Activated T-helper 1 cell treated with anti-CD3 and anti-CD28 coated beads, Interleukin-12 subunit alpha, Interleukin-12 subunit beta, Interleukin-2, Interleukin-4 antibody, amounts not matched to agents 30 ng/mL and 10 ng/mL and 1 ng/mL, durations not matched to agents 14 hours and 24 hours and 36 hours (primary cell): ENCODE measurements around the gene TSPAN3. TPM values are rescaled to one million over a fixed set of nuclear protein-coding genes. Genes with fewer than 3 reads are reported as not detected.

Experiments used
- DNase-seq: peaks from one replicate; pipeline ENCODE4 v3.0.0; 2021; ENCODE audit warnings: low spot score
- H3K27ac Mint-ChIP-seq: one replicate; pipeline ENCODE4 v1.8.0; 2021; ENCODE audit warnings: mild to moderate bottlenecking, mixed read lengths
- H3K27me3 Mint-ChIP-seq: one replicate; pipeline ENCODE4 v1.8.0; 2022; ENCODE audit warnings: mild to moderate bottlenecking, moderate library complexity, mixed read lengths; ENCODE audit not compliant: insufficient read depth
- H3K36me3 Mint-ChIP-seq: one replicate; pipeline ENCODE4 v1.8.0; 2021; ENCODE audit warnings: low read depth, mixed read lengths
- H3K4me1 Mint-ChIP-seq: one replicate; pipeline ENCODE4 v1.8.0; 2021; ENCODE audit warnings: low read depth, mixed read lengths
- H3K4me3 Mint-ChIP-seq: one replicate; pipeline ENCODE4 v1.8.0; 2021; ENCODE audit warnings: mild to moderate bottlenecking, moderate library complexity, mixed read lengths
- H3K9me3 Mint-ChIP-seq: one replicate; pipeline ENCODE4 v1.8.0; 2021; ENCODE audit warnings: mixed read lengths
- intact Hi-C: fragments of 100-400 bp; cut with micrococcal nuclease; formaldehyde crosslinking; loops from one replicate; pipeline ENCODE4 v1.15.1; 2024
- total RNA-seq: library from RNA; stranded (reverse); gene quantifications from 2 replicates; pipeline ENCODE4 v1.2.3, GENCODE V29; 2022

Gene TSPAN3
- total RNA-seq, 1 donor from 2014 or later, result 41.5 TPM

GRCh38 chr15:77026501-77027110, 44.3 kb downstream of the TSPAN3 start:
- intact Hi-C loops, result no loop called here
- Mint-ChIP-seq H3K4me3 (no peak overlapping the region), H3K27ac (peak overlapping the region; percentile 71), H3K36me3 (peaks cover 49% of the 10 kb centered on the region), H3K4me1 (peaks cover 41% of the 10 kb centered on the region), H3K9me3 (no peaks in the 10 kb centered on the region), H3K27me3 (no peaks in the 10 kb centered on the region)
- DNase-seq, result no peak

GRCh38 chr15:77025941-77026411, 44.9 kb downstream of the TSPAN3 start:
- Mint-ChIP-seq H3K27ac (peak overlapping the region; percentile 75), H3K4me3 (no peak overlapping the region), H3K27me3 (no peaks in the 10 kb centered on the region), H3K9me3 (no peaks in the 10 kb centered on the region), H3K4me1 (peaks cover 47% of the 10 kb centered on the region), H3K36me3 (peaks cover 48% of the 10 kb centered on the region)
- no peak for DNase-seq
- intact Hi-C loops, result no loop called here

DNA sequence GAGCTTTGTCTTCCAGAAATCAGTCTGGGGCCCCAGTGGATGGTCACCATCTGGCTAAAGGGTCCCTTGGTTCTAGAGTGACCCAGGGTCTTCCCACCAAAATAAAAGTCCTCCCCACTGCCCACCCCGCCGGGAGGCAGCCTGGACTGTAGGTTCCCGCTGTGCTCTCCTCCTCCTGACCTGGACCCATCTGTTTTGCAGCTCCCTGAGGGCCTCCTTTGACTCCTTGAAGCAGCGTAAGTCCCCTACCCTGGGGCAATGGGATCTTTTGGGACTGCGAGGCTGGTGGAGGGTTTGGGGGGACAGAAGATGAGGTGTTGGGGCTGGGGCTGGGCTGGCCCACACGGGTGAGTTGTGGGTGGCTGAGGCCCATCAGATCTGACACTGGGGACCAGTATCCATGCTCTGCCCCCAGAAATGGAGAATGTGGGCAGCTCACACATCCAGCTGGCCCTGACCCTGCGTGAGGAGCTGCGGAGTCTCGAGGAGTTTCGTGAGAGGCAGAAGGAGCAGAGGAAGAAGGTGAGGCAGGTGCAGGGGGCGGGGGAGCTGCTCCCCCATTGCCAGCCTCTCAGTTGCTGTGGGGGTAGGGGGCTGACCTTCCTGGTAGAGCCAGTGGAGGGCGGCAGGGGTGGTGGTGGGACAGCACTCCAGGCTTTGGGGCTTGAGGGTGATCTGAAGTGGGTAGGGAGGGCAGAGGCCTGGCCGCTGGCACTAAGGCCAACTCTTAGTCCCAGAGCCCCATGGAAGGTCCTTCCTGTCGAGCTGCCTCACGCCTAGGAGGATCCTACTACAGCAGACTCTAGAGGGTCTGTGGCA, 45.6 kb downstream of the TSPAN3 start:
- Mint-ChIP-seq H3K4me3 (no peak overlapping the region), H3K27ac (peak overlapping the region; percentile 75), H3K4me1 (peaks cover 53% of the 10 kb centered on the region), H3K27me3 (no peaks in the 10 kb centered on the region), H3K36me3 (peaks cover 50% of the 10 kb centered on the region), H3K9me3 (no peaks in the 10 kb centered on the region)
- intact Hi-C loops, result no loop called here
- no peak for DNase-seq

- Mint-ChIP-seq H3K36me3 (peaks cover 52% of the 10 kb centered on the region), H3K4me1 (peaks cover 61% of the 10 kb centered on the region), H3K27me3 (no peaks in the 10 kb centered on the region), H3K9me3 (no peaks in the 10 kb centered on the region), H3K27ac (peak overlapping the region; percentile 98), H3K4me3 (peak overlapping the region; percentile 33)
- intact Hi-C loops, result loop anchor here (1.0 kb wide), 1 partner anchor 51 kb away; no protein-coding TSS in a partner anchor
- peak; percentile 49 for DNase-seq
Measured at GRCh38 chr15:77024273-77025082, 46.4 kb downstream of the TSPAN3 start.

- peak overlapping the region; percentile 34 for H3K4me3 Mint-ChIP-seq
Measured at GRCh38 chr15:77023576-77024272, 47.2 kb downstream of the TSPAN3 start.

DNA sequence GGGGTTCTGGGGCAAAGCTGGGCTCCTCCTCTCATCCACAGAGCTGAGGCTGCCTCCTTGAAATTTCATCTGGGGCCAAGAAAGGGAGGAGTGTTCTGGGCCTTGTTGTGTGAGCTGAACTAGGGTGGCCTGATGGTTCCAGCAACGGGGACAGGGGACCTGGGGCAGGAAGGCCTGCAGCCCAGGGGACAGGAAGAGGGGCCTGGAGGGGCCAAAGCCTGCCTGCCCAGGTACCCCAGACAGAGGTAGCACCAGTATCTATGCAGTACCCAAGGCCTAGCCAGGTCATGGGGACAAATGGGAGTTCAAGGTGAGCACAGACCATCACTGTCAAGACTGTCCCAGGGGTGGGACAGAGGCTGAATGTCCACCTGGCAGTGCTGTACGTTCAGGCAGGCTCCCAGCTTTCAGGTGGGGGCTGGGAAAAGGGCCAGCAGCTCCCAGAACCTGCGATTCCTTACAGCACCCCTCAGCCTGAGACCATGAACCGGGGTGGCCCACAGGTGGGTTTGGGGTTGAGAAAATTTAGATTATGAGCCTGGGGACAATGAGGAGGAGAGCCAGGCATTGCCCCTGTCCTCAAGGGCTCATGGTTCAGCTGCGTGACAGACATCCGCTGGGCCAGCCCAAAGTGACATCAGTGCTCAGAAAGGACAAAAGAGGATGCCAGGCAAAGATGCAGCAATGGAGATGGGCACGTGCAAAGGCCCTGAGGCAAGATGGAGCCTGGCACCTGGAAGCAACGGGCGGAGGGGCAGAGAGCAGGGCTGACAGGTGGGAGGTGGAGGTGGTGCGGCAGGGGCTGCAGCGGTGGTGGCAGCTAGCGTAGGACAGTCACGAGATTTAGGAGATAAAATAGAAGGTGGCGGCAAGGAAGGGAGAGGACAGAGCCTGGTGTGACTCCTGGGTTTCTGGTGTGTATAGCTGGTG, 48.0 kb downstream of the TSPAN3 start:
- peaks cover 59% of the 10 kb centered on the region for H3K36me3 Mint-ChIP-seq
- intact Hi-C loops, result loop anchor here (1.0 to 2.0 kb wide), 3 partner anchors 9 to 35 kb away; no protein-coding TSS in a partner anchor
- no peaks in the 10 kb centered on the region for H3K9me3 Mint-ChIP-seq
- H3K4me3 Mint-ChIP-seq, result peak overlapping the region; percentile 76
- no peaks in the 10 kb centered on the region for H3K27me3 Mint-ChIP-seq
- H3K4me1 Mint-ChIP-seq, result peaks cover 77% of the 10 kb centered on the region
- peak overlapping the region; percentile 98 for H3K27ac Mint-ChIP-seq
- no peak for DNase-seq

More at GRCh38 chr15:77023576-77024272, 47.2 kb downstream of the TSPAN3 start:
- Mint-ChIP-seq H3K27me3 (no peaks in the 10 kb centered on the region), H3K27ac (peak overlapping the region; percentile 98), H3K36me3 (peaks cover 54% of the 10 kb centered on the region), H3K9me3 (no peaks in the 10 kb centered on the region), H3K4me1 (peaks cover 69% of the 10 kb centered on the region)
- intact Hi-C loops, result loop anchor here (1.0 to 2.0 kb wide), 2 partner anchors 27 to 50 kb away; no protein-coding TSS in a partner anchor
- no peak for DNase-seq

DNA sequence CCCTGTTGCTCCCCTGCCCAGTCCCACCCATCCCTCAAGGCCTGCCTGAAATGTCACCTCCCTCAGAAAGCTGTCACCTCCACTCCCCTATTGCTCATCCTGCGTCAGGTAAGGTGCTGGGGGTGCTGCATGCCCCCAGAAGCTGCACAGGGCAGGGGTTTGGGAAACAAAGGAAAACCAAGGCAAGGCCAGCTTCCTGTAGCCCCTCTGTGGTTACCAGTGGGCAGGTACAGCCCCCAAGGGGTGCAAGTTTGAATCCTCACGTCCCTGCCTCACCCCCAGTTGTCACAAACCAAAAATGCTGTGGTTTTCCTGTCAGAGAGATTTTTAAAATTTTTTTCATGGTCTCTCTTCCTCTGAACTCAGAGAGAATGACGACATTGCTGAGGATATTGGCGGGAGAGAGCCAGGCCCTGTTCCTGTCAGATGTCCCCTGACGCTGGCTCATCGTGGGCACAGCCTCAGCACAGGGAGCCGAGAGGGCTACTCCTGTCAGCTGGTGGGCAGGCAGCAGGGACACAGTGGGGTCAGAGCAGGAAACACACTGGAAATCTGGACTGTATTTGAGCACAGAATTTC, 49.0 kb downstream of the TSPAN3 start:
- Mint-ChIP-seq H3K9me3 (no peaks in the 10 kb centered on the region), H3K4me1 (peaks cover 81% of the 10 kb centered on the region), H3K36me3 (peaks cover 59% of the 10 kb centered on the region), H3K4me3 (peak overlapping the region; percentile 76), H3K27me3 (no peaks in the 10 kb centered on the region), H3K27ac (peak overlapping the region; percentile 98)
- DNase-seq, result peak; percentile 58
- intact Hi-C loops, result loop anchor here (1.0 to 2.0 kb wide), 4 partner anchors 8 to 34 kb away; no protein-coding TSS in a partner anchor

DNA sequence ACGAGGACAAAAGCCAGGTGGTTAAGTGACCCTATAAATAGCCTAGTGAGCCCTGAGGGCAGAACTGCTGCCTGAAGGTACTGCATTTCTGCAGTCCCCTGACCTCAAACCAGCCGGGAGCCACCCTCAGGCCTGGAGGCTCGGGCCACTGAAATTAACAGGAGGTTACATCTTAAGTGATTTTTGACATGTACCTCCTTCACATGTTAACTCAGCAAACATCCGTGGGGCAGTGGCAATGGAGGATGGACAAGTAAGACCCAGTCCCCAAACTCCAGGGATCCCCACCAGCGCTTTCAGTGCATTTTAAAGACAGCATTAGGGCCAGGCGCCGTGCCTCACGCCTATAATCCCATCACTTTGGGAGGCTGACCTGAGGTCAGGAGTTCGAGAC, 49.8 kb downstream of the TSPAN3 start:
- Mint-ChIP-seq H3K4me3 (no peak overlapping the region), H3K27ac (peak overlapping the region; percentile 98), H3K4me1 (peaks cover 84% of the 10 kb centered on the region), H3K36me3 (peaks cover 58% of the 10 kb centered on the region), H3K9me3 (no peaks in the 10 kb centered on the region), H3K27me3 (no peaks in the 10 kb centered on the region)
- intact Hi-C loops, result loop anchor here (2.0 kb wide), 1 partner anchor 18 kb away; no protein-coding TSS in a partner anchor
- no peak for DNase-seq

DNA sequence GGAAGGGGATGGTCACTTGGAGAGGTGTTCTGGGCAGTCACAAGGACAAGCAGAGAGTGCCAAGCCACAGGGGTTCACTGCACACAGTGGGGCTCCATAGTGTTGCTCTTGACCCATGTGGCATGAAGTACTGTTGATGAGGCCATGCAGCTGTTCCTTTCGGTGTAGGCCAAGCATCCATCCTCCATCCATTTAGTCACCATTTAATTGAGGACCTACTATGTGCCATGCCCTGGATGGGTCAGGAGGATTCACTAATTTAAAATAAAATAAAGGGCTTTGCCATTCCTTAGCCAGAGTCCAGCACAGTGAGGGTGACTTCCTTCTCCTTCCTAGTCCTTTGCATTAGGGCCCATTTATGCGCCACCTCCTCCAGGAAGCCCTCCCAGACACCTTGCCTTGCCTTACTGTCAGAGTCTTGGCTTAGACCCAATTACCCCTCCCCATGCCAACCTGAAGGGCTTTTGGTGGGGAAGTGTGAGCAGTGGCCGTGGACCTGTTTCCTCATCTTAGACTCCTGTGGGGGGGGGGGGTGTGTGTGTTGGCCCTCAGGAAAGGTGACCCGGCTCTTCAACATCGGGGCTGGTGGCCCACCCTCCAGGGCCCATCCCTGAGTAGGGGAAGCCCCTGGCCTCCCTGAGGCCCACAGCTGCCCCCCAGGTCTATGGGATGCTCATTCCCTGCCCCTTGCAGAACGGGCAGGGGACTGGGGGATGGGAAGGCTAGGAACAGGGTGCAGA, 50.4 kb downstream of the TSPAN3 start:
- Mint-ChIP-seq H3K36me3 (peaks cover 54% of the 10 kb centered on the region), H3K9me3 (no peaks in the 10 kb centered on the region), H3K4me3 (peak overlapping the region; percentile 69), H3K27ac (peak overlapping the region; percentile 98), H3K27me3 (no peaks in the 10 kb centered on the region), H3K4me1 (peaks cover 82% of the 10 kb centered on the region)
- no peak for DNase-seq
- intact Hi-C loops, result loop anchor here (2.0 kb wide), 1 partner anchor 18 kb away; no protein-coding TSS in a partner anchor

DNA sequence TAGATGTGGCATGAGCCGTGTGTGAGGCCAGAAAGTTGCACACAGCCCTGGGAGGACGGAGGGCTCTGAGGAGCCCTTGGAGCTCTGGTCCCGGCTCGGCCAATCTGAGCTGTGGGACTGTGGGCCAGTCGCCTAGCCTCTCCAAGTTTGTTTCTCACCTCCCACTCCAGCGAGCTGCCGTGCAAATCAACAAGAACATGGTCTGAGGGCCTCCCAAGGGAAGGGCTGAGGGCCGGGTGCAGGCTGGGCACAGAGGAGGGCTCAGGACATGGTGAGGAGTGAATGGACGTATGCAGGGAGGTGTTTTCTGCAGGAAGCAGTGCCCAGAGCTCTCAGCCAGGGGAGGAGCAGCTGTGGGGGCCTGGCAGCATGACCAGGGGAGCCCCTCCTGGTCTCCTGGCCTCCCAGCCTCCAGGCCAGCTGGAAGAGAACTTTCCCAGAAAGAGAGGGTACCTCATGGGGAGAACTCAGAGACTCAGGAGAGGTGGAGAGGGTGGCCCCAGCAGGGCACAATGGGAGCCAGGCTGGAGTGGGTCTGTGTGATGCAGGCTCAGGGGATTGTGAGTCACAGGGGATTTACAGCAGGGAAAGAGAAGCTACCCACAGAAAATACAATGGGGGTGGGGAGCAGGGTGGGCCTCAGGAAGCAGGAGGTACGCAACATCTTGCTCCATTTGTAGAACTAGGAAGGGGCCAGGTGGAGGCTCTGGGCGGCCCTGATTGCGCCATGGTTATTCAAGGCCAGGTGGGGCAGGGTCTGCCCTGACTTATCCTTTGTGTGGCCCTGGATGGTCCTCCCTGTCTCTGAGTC, 51.2 kb downstream of the TSPAN3 start:
- H3K27ac Mint-ChIP-seq, result peak overlapping the region; percentile 94
- intact Hi-C loops, result loop anchor here (2.0 to 10.0 kb wide), 2 partner anchors 17 to 1375 kb away; partner anchors contain the start of genes IMP3 and SNX33
- peaks cover 52% of the 10 kb centered on the region for H3K36me3 Mint-ChIP-seq
- H3K27me3 Mint-ChIP-seq, result no peaks in the 10 kb centered on the region
- no peak for DNase-seq
- H3K4me1 Mint-ChIP-seq, result peaks cover 90% of the 10 kb centered on the region
- H3K4me3 Mint-ChIP-seq, result peak overlapping the region; percentile 69
- no peaks in the 10 kb centered on the region for H3K9me3 Mint-ChIP-seq
